GM20000 (cell line): Measurements from ENCODE around the gene BEND6.
"Not testable (repeated sequence)": the region's sequence is repeated elsewhere in the genome, so short reads cannot be mapped to it uniquely, and the experiment has no call there.

Experiments
- DNase-seq: peaks from one replicate; pipeline ENCODE4 v3.0.0; 2012; ENCODE audit warnings: low spot score
- CTCF ChIP-seq: IDR thresholded peaks from 2 replicates; pipeline ENCODE4 v1.5.1; 2012; ENCODE audit warnings: mild to moderate bottlenecking, control low read depth; ENCODE audit errors: extremely low read depth, missing control alignments

The BEND6 gene

DNA sequence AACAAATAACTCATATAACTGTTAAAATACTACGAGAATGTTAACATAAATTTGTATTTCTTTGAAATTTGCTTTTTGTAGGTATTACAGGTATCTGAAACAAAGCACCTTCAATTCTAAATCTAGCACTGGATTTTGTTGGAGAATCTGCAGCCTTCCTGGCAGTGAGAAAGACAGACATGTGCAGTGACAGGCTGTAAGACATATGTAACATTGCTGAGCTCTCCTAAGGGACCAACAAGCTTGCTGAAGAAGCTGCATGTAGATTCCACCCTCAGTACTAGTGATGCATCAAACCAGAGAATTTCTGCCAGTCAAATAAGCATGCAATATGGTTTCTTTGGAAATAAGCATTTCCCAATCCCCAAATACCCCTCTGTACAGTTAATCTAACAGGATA is 71.1 kb downstream of the BEND6 start:
- TF ChIP-seq CTCF: no peak
- no peak for DNase-seq

DNA sequence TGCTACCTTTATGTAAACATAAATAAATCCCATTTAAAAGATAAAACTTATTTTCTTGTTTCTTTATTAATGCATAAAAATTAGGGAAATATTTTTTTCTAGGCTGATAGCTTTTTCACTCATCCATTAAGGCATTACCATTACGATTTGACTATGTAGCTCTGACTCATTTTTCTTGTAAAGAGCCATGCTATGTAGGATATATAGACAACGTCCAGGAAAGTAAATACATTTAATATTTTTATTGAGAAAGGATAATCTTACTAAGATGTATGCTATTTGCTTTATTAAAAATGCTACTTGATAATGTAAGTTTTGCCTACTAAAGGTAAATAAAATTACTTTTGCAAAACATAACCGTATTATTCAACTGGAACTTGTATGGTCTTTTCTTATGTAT is 72.4 kb downstream of the BEND6 start:
- no peak for TF ChIP-seq CTCF
- DNase-seq: no peak

DNA sequence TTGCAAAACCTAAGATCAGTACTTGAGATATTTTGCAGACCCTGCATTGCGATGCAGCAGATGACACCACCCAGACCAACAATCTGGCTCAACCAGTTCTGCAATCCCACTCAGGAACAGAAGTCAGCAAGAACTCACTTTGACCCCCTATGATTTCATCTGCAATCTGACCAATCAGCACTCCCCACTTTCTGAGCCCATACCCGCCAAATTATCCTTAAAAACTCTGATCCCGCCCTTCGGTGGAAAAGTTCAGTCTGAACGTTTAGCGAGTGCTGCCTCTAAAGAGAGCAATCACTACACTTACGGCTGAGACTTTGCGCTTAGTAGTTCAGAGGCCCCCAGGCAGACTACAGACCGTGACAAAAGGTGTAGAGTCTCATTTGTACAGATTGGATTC is 74.3 kb downstream of the BEND6 start:
- no peak for TF ChIP-seq CTCF
- DNase-seq: no peak

GRCh38 chr6:57033228-57033627 is 78.3 kb downstream of the BEND6 start:
- DNase-seq: no peak
- TF ChIP-seq CTCF: no peak

- no peak for DNase-seq
- TF ChIP-seq CTCF: no peak
Measured at GRCh38 chr6:57035549-57035948, 80.6 kb downstream of the BEND6 start.

DNA sequence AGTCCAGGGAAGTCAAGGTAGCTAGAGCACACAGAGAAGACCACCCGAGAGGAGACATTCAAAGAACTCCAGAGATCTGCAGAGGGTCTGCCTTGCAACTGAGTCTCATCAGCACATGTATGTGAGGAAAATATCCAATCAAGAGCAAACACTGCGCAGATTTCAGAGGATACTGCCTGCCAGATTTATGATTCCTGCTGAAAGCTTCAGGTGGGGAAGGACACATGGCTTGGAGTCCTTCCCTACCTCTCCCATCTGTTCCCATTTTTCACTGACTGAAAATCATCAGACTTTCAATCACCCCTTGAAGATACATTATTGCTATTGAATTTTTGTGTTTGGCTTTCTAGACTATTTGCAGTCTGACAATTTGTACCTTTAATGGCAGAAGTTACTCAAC is 84.0 kb downstream of the BEND6 start:
- TF ChIP-seq CTCF: no peak

DNA sequence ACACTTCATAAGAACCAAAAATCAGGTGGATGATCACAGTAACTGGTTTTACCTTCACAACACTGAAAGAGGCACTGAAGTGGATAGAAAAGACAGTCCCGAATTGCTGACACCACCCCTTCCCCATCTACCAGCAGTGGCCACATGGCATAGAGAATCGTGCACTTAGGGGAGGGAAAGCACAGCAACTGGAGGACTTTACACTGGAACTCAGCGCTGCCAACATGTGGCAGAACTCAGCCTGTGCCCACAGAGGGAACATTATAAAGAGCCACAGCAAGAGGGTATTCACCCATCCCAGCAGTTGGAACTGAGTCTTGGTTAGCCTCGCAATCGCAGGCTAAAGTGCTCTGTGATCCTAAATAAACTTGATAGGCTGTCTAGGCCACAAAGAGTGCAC is 85.1 kb downstream of the BEND6 start:
- TF ChIP-seq CTCF: no peak
- DNase-seq: no peak

More for the DNA sequence above, 84.0 kb downstream of the BEND6 start:
- DNase-seq: no peak

DNA sequence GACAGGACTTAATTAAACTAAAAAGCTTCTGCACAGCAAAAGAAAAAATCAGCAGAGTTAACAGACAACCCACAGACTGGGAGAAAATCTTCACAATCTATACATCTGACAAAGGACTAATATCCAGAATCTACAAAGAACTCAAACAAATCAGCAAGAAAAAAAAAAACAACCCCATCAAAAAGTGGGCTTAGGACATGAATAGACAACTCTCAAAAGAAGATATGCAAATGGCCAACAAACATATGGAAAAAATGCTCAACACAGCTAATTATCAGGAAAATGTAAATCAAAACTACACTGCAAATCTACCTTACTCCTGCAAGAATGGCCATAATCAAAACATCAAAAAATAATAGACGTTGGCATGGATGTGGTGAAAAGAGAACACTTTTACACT is 89.2 kb downstream of the BEND6 start:
- DNase-seq: not testable (repeated sequence)
